ENCODE results near the gene TNFAIP2. TPM values are rescaled to one million over a fixed set of nuclear protein-coding genes. Genes with fewer than 3 reads are reported as not detected.
"Not testable (repeated sequence)": the region's sequence is repeated elsewhere in the genome, so short reads cannot be mapped to it uniquely, and the experiment has no call there.

The TNFAIP2 gene
- total RNA-seq, 4 donors from 2014 or later: 10.5 to 94.9 (median 31.1) TPM

GRCh38 chr14:103112400-103113243, 10.6 kb upstream of the TNFAIP2 start:
- Histone ChIP-seq H3K9me3 (no peaks in the 10 kb centered on the region), H3K27me3 (no peaks in the 10 kb centered on the region), H3K36me3 (no peaks in the 10 kb centered on the region), H3K4me3 (no peak overlapping the region), H3K27ac (peak overlapping the region in 2 of 4 donors; percentile 35 to 42), H3K4me1 (peaks cover 0 to 49% (median 5%) of the 10 kb centered on the region in 4 donors)
- TF ChIP-seq CTCF (IDR thresholded peaks at IDR 0.05): no peak
- TF ChIP-seq POLR2A (IDR thresholded peaks at IDR 0.05): no peak
- no peak for DNase-seq

- DNase-seq: no peak
- Histone ChIP-seq H3K9me3 (no peaks in the 10 kb centered on the region), H3K4me1 (peaks cover 0 to 51% (median 5%) of the 10 kb centered on the region in 4 donors), H3K27ac (no peak overlapping the region), H3K4me3 (no peak overlapping the region), H3K27me3 (no peaks in the 10 kb centered on the region), H3K36me3 (no peaks in the 10 kb centered on the region)
- TF ChIP-seq POLR2A (IDR thresholded peaks at IDR 0.05): no peak
- no peak for TF ChIP-seq CTCF (IDR thresholded peaks at IDR 0.05)
Observed at GRCh38 chr14:103113303-103113702, 10.0 kb upstream of the TNFAIP2 start.

- no peaks in the 10 kb centered on the region for H3K36me3 ChIP-seq
- TF ChIP-seq CTCF (IDR thresholded peaks at IDR 0.05): no peak
- no peak for TF ChIP-seq POLR2A (IDR thresholded peaks at IDR 0.05)
- no peak overlapping the region for H3K4me3 ChIP-seq
- no peaks in the 10 kb centered on the region for H3K27me3 ChIP-seq
- no peak overlapping the region for H3K27ac ChIP-seq
- DNase-seq: no peak
- no peaks in the 10 kb centered on the region for H3K9me3 ChIP-seq
- H3K4me1 ChIP-seq: peaks cover 0 to 53% (median 5%) of the 10 kb centered on the region in 4 donors
Observed at GRCh38 chr14:103113774-103114173, 9.5 kb upstream of the TNFAIP2 start.

GRCh38 chr14:103115086-103115679, 8.1 kb upstream of the TNFAIP2 start:
- not testable (repeated sequence) for H3K27me3 ChIP-seq, H3K9me3 ChIP-seq, H3K36me3 ChIP-seq
- H3K4me3 ChIP-seq: peak overlapping the region in 2 of 4 donors; percentile 11 to 35
- peak in 2 of 3 donors; percentile 65 to 80 for DNase-seq
- peaks cover 0 to 47% (median 5%) of the 10 kb centered on the region in 4 donors for H3K4me1 ChIP-seq
- peak overlapping the region; percentile 20 to 78 (median 54) for H3K27ac ChIP-seq

- Histone ChIP-seq H3K4me3 (no peak overlapping the region), H3K4me1 (peaks cover 0 to 47% (median 5%) of the 10 kb centered on the region in 4 donors), H3K27me3 (no peaks in the 10 kb centered on the region), H3K27ac (peak overlapping the region in 3 of 4 donors; percentile 47 to 78 (median 62)), H3K9me3 (no peaks in the 10 kb centered on the region), H3K36me3 (no peaks in the 10 kb centered on the region)
- TF ChIP-seq CTCF (IDR thresholded peaks at IDR 0.05) (no peak), POLR2A (IDR thresholded peaks at IDR 0.05) (no peak)
- no peak for DNase-seq
Observed at GRCh38 chr14:103115845-103116572, 7.3 kb upstream of the TNFAIP2 start.
